ENCODE results near the gene FAS. TPM values are rescaled to one million over a fixed set of nuclear protein-coding genes. Genes with fewer than 3 reads are reported as not detected.

The FAS gene
- total and polyA plus RNA-seq, 12 donors = 2.5 to 10.1 (median 3.7) TPM

DNA sequence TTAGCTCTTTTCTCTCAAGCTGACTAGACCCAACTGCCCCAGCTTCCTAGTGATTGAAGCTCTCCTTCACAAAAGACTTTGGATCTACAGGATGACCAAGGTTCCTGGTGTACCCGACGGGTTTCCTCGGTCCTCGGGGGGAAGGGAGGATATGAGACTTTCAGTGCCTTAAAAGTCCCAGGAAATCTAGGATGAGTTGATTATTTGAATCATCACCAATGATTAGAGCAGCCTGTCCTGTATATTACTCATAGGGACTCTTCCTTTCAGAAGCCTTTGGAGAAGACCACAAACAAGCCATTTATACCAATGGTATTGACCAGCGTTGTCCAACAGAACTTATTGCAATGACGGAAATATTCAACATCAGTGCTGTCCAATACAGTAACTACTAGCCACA is 31.9 kb upstream of the FAS start:
- H3K36me3 ChIP-seq = no peaks in the 10 kb centered on the region
- peaks cover 0 to 13% (median 0%) of the 10 kb centered on the region in 9 donors for H3K4me1 ChIP-seq
- H3K4me3 ChIP-seq = no peak overlapping the region
- 96 to 97% methylated on average over 6 of the region's 6 CpGs for WGBS, 2 donors
- no peaks in the 10 kb centered on the region for H3K9me3 ChIP-seq
- DNase-seq (no peak), ATAC-seq (no peak)
- TF ChIP-seq, protein P1, sequence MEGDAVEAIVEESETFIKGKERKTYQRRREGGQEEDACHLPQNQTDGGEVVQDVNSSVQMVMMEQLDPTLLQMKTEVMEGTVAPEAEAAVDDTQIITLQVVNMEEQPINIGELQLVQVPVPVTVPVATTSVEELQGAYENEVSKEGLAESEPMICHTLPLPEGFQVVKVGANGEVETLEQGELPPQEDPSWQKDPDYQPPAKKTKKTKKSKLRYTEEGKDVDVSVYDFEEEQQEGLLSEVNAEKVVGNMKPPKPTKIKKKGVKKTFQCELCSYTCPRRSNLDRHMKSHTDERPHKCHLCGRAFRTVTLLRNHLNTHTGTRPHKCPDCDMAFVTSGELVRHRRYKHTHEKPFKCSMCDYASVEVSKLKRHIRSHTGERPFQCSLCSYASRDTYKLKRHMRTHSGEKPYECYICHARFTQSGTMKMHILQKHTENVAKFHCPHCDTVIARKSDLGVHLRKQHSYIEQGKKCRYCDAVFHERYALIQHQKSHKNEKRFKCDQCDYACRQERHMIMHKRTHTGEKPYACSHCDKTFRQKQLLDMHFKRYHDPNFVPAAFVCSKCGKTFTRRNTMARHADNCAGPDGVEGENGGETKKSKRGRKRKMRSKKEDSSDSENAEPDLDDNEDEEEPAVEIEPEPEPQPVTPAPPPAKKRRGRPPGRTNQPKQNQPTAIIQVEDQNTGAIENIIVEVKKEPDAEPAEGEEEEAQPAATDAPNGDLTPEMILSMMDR (IDR thresholded peaks at IDR 0.05) = no peak
- intact Hi-C loops (cut with DNase I) = no loop called here
- no peaks in the 10 kb centered on the region for H3K27me3 ChIP-seq
- H3K27ac ChIP-seq = no peak overlapping the region

DNA sequence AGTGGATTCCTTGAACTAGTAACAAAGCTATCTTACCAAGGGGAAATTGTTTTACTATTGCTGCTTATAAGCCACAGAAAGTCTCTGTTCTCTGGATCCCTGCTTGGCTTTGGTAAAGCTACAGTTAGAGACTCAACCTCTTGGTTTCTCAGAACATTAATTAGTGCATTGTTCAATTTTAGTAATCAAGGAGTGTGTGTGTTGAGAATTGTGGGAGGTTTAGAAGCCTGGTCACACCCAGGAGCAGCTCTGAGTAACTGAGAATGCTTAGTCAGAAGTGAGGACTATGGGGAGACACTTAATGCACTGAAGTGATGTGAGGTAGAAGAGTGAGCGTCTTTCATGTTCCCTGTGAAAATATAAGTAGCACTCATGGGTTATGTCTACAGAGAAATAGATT is 29.8 kb upstream of the FAS start:
- TF ChIP-seq, protein P1 (IDR thresholded peaks at IDR 0.05) = no peak
- H3K4me1 ChIP-seq = peaks cover 0 to 21% (median 0%) of the 10 kb centered on the region in 9 donors
- 92 to 100% methylated on average over 1 of the region's 1 CpG for WGBS, 2 donors

DNA sequence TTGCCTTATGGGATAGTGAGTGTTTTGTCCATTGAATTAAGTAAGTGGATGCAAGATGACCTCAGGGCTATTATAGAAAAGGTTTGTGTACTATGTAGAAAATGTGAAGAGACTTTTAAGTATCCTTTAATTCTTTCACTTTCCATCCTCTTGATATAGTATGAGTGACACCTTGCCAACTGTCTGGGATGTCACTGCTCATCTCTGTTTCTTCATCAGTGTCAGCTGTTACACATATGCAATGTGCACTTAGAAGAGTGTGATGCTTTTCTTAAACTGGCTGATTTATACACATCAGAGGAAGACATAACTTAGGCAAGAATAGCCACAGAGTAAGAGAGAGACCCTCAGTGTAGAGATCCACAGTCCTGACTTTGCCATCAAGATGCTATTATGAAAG is 29.3 kb upstream of the FAS start:
- Histone ChIP-seq H3K9me3 (no peaks in the 10 kb centered on the region), H3K27me3 (no peaks in the 10 kb centered on the region), H3K36me3 (no peaks in the 10 kb centered on the region), H3K4me3 (no peak overlapping the region), H3K27ac (no peak overlapping the region), H3K4me1 (peaks cover 0 to 25% (median 2%) of the 10 kb centered on the region in 9 donors)
- no peak for ATAC-seq
- no peak for DNase-seq
- intact Hi-C loops (cut with DNase I) = no loop called here
- TF ChIP-seq, protein P1 (IDR thresholded peaks at IDR 0.05) = no peak

More for the DNA sequence above, 29.8 kb upstream of the FAS start:
- intact Hi-C loops (cut with DNase I) = no loop called here
- Histone ChIP-seq H3K27me3 (no peaks in the 10 kb centered on the region), H3K27ac (no peak overlapping the region), H3K9me3 (no peaks in the 10 kb centered on the region), H3K4me3 (no peak overlapping the region), H3K36me3 (no peaks in the 10 kb centered on the region)
- ATAC-seq (no peak), DNase-seq (no peak)

DNA sequence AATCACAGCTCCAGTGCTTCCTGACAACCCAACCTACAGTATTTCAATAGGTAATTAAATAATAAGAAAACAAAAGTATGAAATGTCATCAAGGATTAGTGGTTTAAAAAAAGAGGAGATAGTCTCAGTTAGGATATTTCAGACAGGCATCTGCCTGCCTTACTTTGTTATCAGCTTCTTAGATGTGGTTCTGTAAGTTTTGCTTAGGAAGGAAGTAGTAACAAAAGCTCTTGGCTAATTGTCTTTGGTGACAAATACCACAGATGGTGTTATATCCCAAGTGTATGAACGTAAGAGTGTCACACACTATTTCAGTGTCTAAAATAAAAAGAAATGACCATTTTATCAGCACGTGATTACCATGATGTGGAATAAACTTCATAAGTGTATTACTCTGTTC is 28.3 kb upstream of the FAS start:
- Histone ChIP-seq H3K9me3 (no peaks in the 10 kb centered on the region), H3K27me3 (no peaks in the 10 kb centered on the region), H3K36me3 (no peaks in the 10 kb centered on the region), H3K4me1 (peaks cover 0 to 31% (median 9%) of the 10 kb centered on the region in 9 donors), H3K4me3 (no peak overlapping the region), H3K27ac (no peak overlapping the region)
- intact Hi-C loops (cut with DNase I) = no loop called here
- no peak for ATAC-seq
- TF ChIP-seq, protein P1 (IDR thresholded peaks at IDR 0.05) = no peak
- no peak for DNase-seq
- 59 to 62% methylated on average over 2 of the region's 2 CpGs for WGBS, 2 donors

All from heart right ventricle (tissue), 16 donors.